Activated naive CD8-positive, alpha-beta T cell treated with anti-CD3 and anti-CD28 coated beads, Interleukin-2, amount 50 U/mL, for 24 hours (primary cell): ENCODE measurements around the gene PGLYRP3.
"Not testable (repeated sequence)": the region's sequence is repeated elsewhere in the genome, so short reads cannot be mapped to it uniquely, and the experiment has no call there.

Experiments
- ATAC-seq: fragments of 150-1000 bp; cut with Tn5 transposase; one replicate; pipeline ENCODE4 v1.10.0; 2021
- DNase-seq: peaks from one replicate; pipeline ENCODE4 v3.0.0; 2021
- H3K27ac Mint-ChIP-seq: one replicate; pipeline ENCODE4 v1.8.0; 2021; ENCODE audit warnings: mild to moderate bottlenecking, mixed read lengths
- H3K27me3 Mint-ChIP-seq: one replicate; pipeline ENCODE4 v1.8.0; 2021; ENCODE audit warnings: mixed read lengths
- H3K36me3 Mint-ChIP-seq: one replicate; pipeline ENCODE4 v1.8.0; 2021; ENCODE audit warnings: low read depth, mixed read lengths
- H3K4me1 Mint-ChIP-seq: one replicate; pipeline ENCODE4 v1.8.0; 2021; ENCODE audit warnings: mixed read lengths
- H3K4me3 Mint-ChIP-seq: one replicate; pipeline ENCODE4 v1.8.0; 2021; ENCODE audit warnings: mild to moderate bottlenecking, moderate library complexity, mixed read lengths
- H3K9me3 Mint-ChIP-seq: one replicate; pipeline ENCODE4 v1.8.0; 2021; ENCODE audit warnings: mixed read lengths

PGLYRP3 gene

GRCh38 chr1:153342178-153342577 lies 29.4 kb upstream of the PGLYRP3 start:
- Mint-ChIP-seq H3K36me3 (no peaks in the 10 kb centered on the region), H3K27ac (no peak overlapping the region), H3K4me3 (no peak overlapping the region), H3K27me3 (peaks cover 9% of the 10 kb centered on the region), H3K4me1 (peaks cover 35% of the 10 kb centered on the region), H3K9me3 (no peaks in the 10 kb centered on the region)
- DNase-seq (no peak), ATAC-seq (no peak)

- H3K4me1 Mint-ChIP-seq: peaks cover 32% of the 10 kb centered on the region
- no peaks in the 10 kb centered on the region for H3K9me3 Mint-ChIP-seq
- no peaks in the 10 kb centered on the region for H3K36me3 Mint-ChIP-seq
- ATAC-seq (no peak), DNase-seq (no peak)
- peaks cover 9% of the 10 kb centered on the region for H3K27me3 Mint-ChIP-seq
- no peak overlapping the region for H3K27ac Mint-ChIP-seq
- no peak overlapping the region for H3K4me3 Mint-ChIP-seq
Observed at GRCh38 chr1:153341431-153341934, 28.7 kb upstream of the PGLYRP3 start.

GRCh38 chr1:153340356-153340755 lies 27.6 kb upstream of the PGLYRP3 start:
- Mint-ChIP-seq H3K4me3 (no peak overlapping the region), H3K9me3 (no peaks in the 10 kb centered on the region), H3K27me3 (peaks cover 9% of the 10 kb centered on the region), H3K36me3 (no peaks in the 10 kb centered on the region), H3K27ac (no peak overlapping the region), H3K4me1 (peaks cover 21% of the 10 kb centered on the region)
- ATAC-seq (no peak), DNase-seq (no peak)

- no peaks in the 10 kb centered on the region for H3K9me3 Mint-ChIP-seq
- peaks cover 9% of the 10 kb centered on the region for H3K27me3 Mint-ChIP-seq
- ATAC-seq (no peak), DNase-seq (no peak)
- peaks cover 16% of the 10 kb centered on the region for H3K4me1 Mint-ChIP-seq
- no peak overlapping the region for H3K27ac Mint-ChIP-seq
- H3K4me3 Mint-ChIP-seq: no peak overlapping the region
- H3K36me3 Mint-ChIP-seq: no peaks in the 10 kb centered on the region
Observed at GRCh38 chr1:153339802-153340201, 27.1 kb upstream of the PGLYRP3 start.

GRCh38 chr1:153337980-153338853 lies 25.5 kb upstream of the PGLYRP3 start:
- DNase-seq (no peak), ATAC-seq (no peak)
- Mint-ChIP-seq H3K27me3 (peaks cover 7% of the 10 kb centered on the region), H3K4me1 (peaks cover 10% of the 10 kb centered on the region), H3K4me3 (no peak overlapping the region), H3K27ac (no peak overlapping the region), H3K9me3 (no peaks in the 10 kb centered on the region), H3K36me3 (no peaks in the 10 kb centered on the region)

GRCh38 chr1:153336650-153337049 lies 23.9 kb upstream of the PGLYRP3 start:
- no peak overlapping the region for H3K27ac Mint-ChIP-seq
- no peak for DNase-seq
- H3K36me3 Mint-ChIP-seq: no peaks in the 10 kb centered on the region
- peaks cover 6% of the 10 kb centered on the region for H3K9me3 Mint-ChIP-seq
- H3K4me3 Mint-ChIP-seq: no peak overlapping the region
- ATAC-seq: no peak
- H3K4me1 Mint-ChIP-seq: peaks cover 10% of the 10 kb centered on the region
- H3K27me3 Mint-ChIP-seq: peaks cover 2% of the 10 kb centered on the region

- H3K9me3 Mint-ChIP-seq: peaks cover 23% of the 10 kb centered on the region
- no peak overlapping the region for H3K27ac Mint-ChIP-seq
- no peaks in the 10 kb centered on the region for H3K36me3 Mint-ChIP-seq
- DNase-seq (no peak), ATAC-seq (no peak)
- no peaks in the 10 kb centered on the region for H3K4me1 Mint-ChIP-seq
- H3K27me3 Mint-ChIP-seq: peaks cover 7% of the 10 kb centered on the region
- no peak overlapping the region for H3K4me3 Mint-ChIP-seq
Observed at GRCh38 chr1:153333902-153334301, 21.1 kb upstream of the PGLYRP3 start.

- H3K4me3 Mint-ChIP-seq: no peak overlapping the region
- H3K4me1 Mint-ChIP-seq: no peaks in the 10 kb centered on the region
- peaks cover 6% of the 10 kb centered on the region for H3K27me3 Mint-ChIP-seq
- DNase-seq: no peak
- H3K9me3 Mint-ChIP-seq: peaks cover 42% of the 10 kb centered on the region
- H3K27ac Mint-ChIP-seq: no peak overlapping the region
- no peaks in the 10 kb centered on the region for H3K36me3 Mint-ChIP-seq
- ATAC-seq: no peak
Observed at GRCh38 chr1:153324912-153325311, 12.2 kb upstream of the PGLYRP3 start.

GRCh38 chr1:153322568-153322967 lies 9.8 kb upstream of the PGLYRP3 start:
- H3K9me3 Mint-ChIP-seq: peaks cover 23% of the 10 kb centered on the region
- DNase-seq: no peak

GRCh38 chr1:153318145-153318544 lies 5.4 kb upstream of the PGLYRP3 start:
- H3K27ac Mint-ChIP-seq, ATAC-seq, H3K4me3 Mint-ChIP-seq, H3K36me3 Mint-ChIP-seq, H3K4me1 Mint-ChIP-seq, DNase-seq: not testable (repeated sequence)
- Mint-ChIP-seq H3K9me3 (peaks cover 13% of the 10 kb centered on the region), H3K27me3 (peaks cover 22% of the 10 kb centered on the region)

More at GRCh38 chr1:153322568-153322967, 9.8 kb upstream of the PGLYRP3 start:
- Mint-ChIP-seq H3K27ac (no peak overlapping the region), H3K4me1 (no peaks in the 10 kb centered on the region), H3K4me3 (no peak overlapping the region), H3K36me3 (no peaks in the 10 kb centered on the region), H3K27me3 (peaks cover 14% of the 10 kb centered on the region)
- ATAC-seq: no peak

GRCh38 chr1:153316013-153316412 lies 3.3 kb upstream of the PGLYRP3 start:
- ATAC-seq, H3K4me1 Mint-ChIP-seq, H3K9me3 Mint-ChIP-seq, H3K36me3 Mint-ChIP-seq, DNase-seq, H3K27ac Mint-ChIP-seq, H3K4me3 Mint-ChIP-seq: not testable (repeated sequence)
- H3K27me3 Mint-ChIP-seq: peaks cover 22% of the 10 kb centered on the region

- H3K4me3 Mint-ChIP-seq, ATAC-seq: not testable (repeated sequence)
- peaks cover 15% of the 10 kb centered on the region for H3K27me3 Mint-ChIP-seq
Observed at GRCh38 chr1:153314388-153314787, 1.6 kb upstream of the PGLYRP3 start.

GRCh38 chr1:153313288-153313687 lies 536 bp upstream of the PGLYRP3 start:
- DNase-seq (no peak), ATAC-seq (no peak)
- no peak overlapping the region for H3K27ac Mint-ChIP-seq
- H3K27me3 Mint-ChIP-seq: peaks cover 8% of the 10 kb centered on the region
- H3K4me3 Mint-ChIP-seq: no peak overlapping the region
- no peaks in the 10 kb centered on the region for H3K9me3 Mint-ChIP-seq
- H3K36me3 Mint-ChIP-seq: no peaks in the 10 kb centered on the region
- H3K4me1 Mint-ChIP-seq: no peaks in the 10 kb centered on the region

More at GRCh38 chr1:153314388-153314787, 1.6 kb upstream of the PGLYRP3 start:
- DNase-seq, H3K4me1 Mint-ChIP-seq, H3K9me3 Mint-ChIP-seq, H3K36me3 Mint-ChIP-seq, H3K27ac Mint-ChIP-seq: not testable (repeated sequence)

GRCh38 chr1:153310526-153310925 lies 2.2 kb downstream of the PGLYRP3 start:
- Mint-ChIP-seq H3K36me3 (no peaks in the 10 kb centered on the region), H3K27me3 (no peaks in the 10 kb centered on the region), H3K4me1 (no peaks in the 10 kb centered on the region), H3K27ac (no peak overlapping the region), H3K9me3 (no peaks in the 10 kb centered on the region), H3K4me3 (no peak overlapping the region)
- ATAC-seq: no peak
- DNase-seq: no peak

GRCh38 chr1:153309441-153309840 lies 3.3 kb downstream of the PGLYRP3 start:
- Mint-ChIP-seq H3K27me3 (peaks cover 2% of the 10 kb centered on the region), H3K27ac (no peak overlapping the region), H3K36me3 (no peaks in the 10 kb centered on the region), H3K4me3 (no peak overlapping the region), H3K4me1 (no peaks in the 10 kb centered on the region), H3K9me3 (no peaks in the 10 kb centered on the region)
- DNase-seq (no peak), ATAC-seq (no peak)
